K562 (cell line): ENCODE data around the gene COMMD10. TPM values are rescaled to one million over a fixed set of nuclear protein-coding genes. Genes with fewer than 3 reads are reported as not detected.

ENCODE experiments used
- ATAC-seq: fragments of 200-7000 bp; cut with Tn5 transposase; 3 replicates; pipeline ENCODE4 v1.9.1; 2020; ENCODE audit warnings: moderate library complexity
- BruUV-seq: library from RNA; stranded (reverse); fragments of 400-500 nt; replicated peaks from 2 replicates; lab custom pipeline; 2021; lab: Mats Ljungman, UMichigan
- CTCF ChIA-PET: fragments of 300-600 bp; formaldehyde crosslinking; extraction: SDS; loops from one replicate; lab custom pipeline; 2021; ENCODE audit warnings: low intra/inter-chr PET ratio; lab: Yijun Ruan, JAX
- POLR2A ChIA-PET: fragments of 300-600, 350-650 bp; sonication (Branson Sonifier 250); formaldehyde crosslinking; extraction: SDS; loops from one replicate; lab custom pipeline; 2021; ENCODE audit warnings: antibody characterized with exemption, inconsistent platforms; lab: Yijun Ruan, JAX
- DNase-seq, 4 experiments: peaks; one replicate each; pipeline versions ENCODE4 v3.0.0 to v3.0.0-alpha.2; 2011 to 2018; ENCODE audit warnings: low spot score in 3 of 4, mixed read lengths in 3 of 4; ENCODE audit errors: extremely low read depth in 1 of 4
- FAIRE-seq: peaks from 2 replicates; lab custom pipeline; 2011; peaks lifted over from hg19 to GRCh38; lab: Jason Lieb, UNC
- H2AFZ ChIP-seq: 2 replicates; pipeline ENCODE4 v1.6.0; 2011; ENCODE audit warnings: low read depth, low read length, control low read depth, inconsistent platforms
- H3K27ac ChIP-seq: fragments of 200-600 bp; 3 replicates; pipeline ENCODE4 v1.8.0; 2011; ENCODE audit warnings: low read depth, mild to moderate bottlenecking, control low read depth, inconsistent platforms, low read length, moderate library complexity, mixed read lengths; ENCODE audit errors: extremely low read depth
- H3K27me3 ChIP-seq, 2 experiments: fragments of 300-600 bp in 1 of 2; 2 replicates in 1 of 2; 3 replicates in 1 of 2; pipeline versions ENCODE4 v1.6.0 to v1.8.0; 2011; ENCODE audit warnings: inconsistent platforms in 2 of 2, low read length in 2 of 2, mild to moderate bottlenecking in 1 of 2, mixed read lengths in 1 of 2, moderate library complexity in 1 of 2; ENCODE audit not compliant: control insufficient read depth in 2 of 2, insufficient read depth in 2 of 2
- H3K36me3 ChIP-seq: fragments of 300-600 bp; 3 replicates; pipeline ENCODE4 v1.8.0; 2011; ENCODE audit warnings: mild to moderate bottlenecking, low read length, inconsistent platforms; ENCODE audit not compliant: control insufficient read depth, insufficient read depth
- H3K4me1 ChIP-seq, 2 experiments: fragments of 200-600 bp in 1 of 2; replicated peaks in 1 of 2; 2 replicates in 1 of 2; 3 replicates in 1 of 2; pipeline versions ENCODE4 v1.5.1 to v1.8.0; 2011; ENCODE audit warnings: inconsistent platforms in 2 of 2, low read length in 2 of 2, mild to moderate bottlenecking in 1 of 2, mixed read lengths in 1 of 2, moderate library complexity in 1 of 2; ENCODE audit not compliant: control insufficient read depth in 2 of 2, insufficient read depth in 2 of 2
- H3K4me2 ChIP-seq: 2 replicates; pipeline ENCODE4 v1.6.1; 2011; ENCODE audit warnings: low read length, control low read depth, inconsistent platforms, mixed read lengths; ENCODE audit not compliant: insufficient read depth
- H3K4me3 ChIP-seq: fragments of 200-600 bp; sonication (generic), shearing (Covaris generic); 2 replicates; pipeline ENCODE4 v1.5.1; 2016; ENCODE audit warnings: control low read depth, inconsistent platforms
- H3K79me2 ChIP-seq: fragments of 200-600 bp; 3 replicates; pipeline ENCODE4 v1.8.0; 2011; ENCODE audit warnings: low read length, inconsistent platforms; ENCODE audit not compliant: control insufficient read depth, insufficient read depth
- H3K9ac ChIP-seq, 2 experiments: 2 replicates each; pipeline versions ENCODE4 v1.6.0 to v1.6.1; 2011; ENCODE audit warnings: low read depth in 2 of 2, low read length in 2 of 2, control low read depth in 1 of 2, inconsistent platforms in 1 of 2, mild to moderate bottlenecking in 1 of 2, mixed read lengths in 1 of 2; ENCODE audit not compliant: insufficient read depth in 1 of 2
- H3K9me1 ChIP-seq: one replicate; pipeline ENCODE4 v1.6.0; 2011; ENCODE audit warnings: inconsistent platforms, mild to moderate bottlenecking, low read length, moderate library complexity; ENCODE audit not compliant: control insufficient read depth, insufficient read depth
- H3K9me3 ChIP-seq: replicated peaks from 2 replicates; pipeline ENCODE4 v1.5.1; 2011; ENCODE audit warnings: low read depth, low read length, inconsistent platforms; ENCODE audit not compliant: control insufficient read depth, insufficient read depth
- H4K20me1 ChIP-seq: replicated peaks from 2 replicates; pipeline ENCODE4 v1.6.1; 2011; ENCODE audit warnings: low read length, inconsistent platforms, mixed read lengths; ENCODE audit not compliant: control insufficient read depth, insufficient read depth
- CREB3 ChIP-seq: fragments of 450-650 bp; conservative IDR thresholded peaks from 2 replicates; pipeline ENCODE4 v1.6.1; 2016; ENCODE audit warnings: missing genetic modification characterization, low read depth, mild to moderate bottlenecking, missing compliant biosample characterization, moderate library complexity
- CXXC5 ChIP-seq: fragments of 250-450 bp; sonication (Bioruptor Pico); IDR thresholded peaks from 2 replicates; pipeline ENCODE4 v1.8.0; 2022; ENCODE audit warnings: inconsistent platforms, mild to moderate bottlenecking, moderate library complexity
- POLR2AphosphoS5 ChIP-seq: IDR thresholded peaks from 2 replicates; pipeline ENCODE4 v1.6.1; 2011; ENCODE audit warnings: mild to moderate bottlenecking, low read depth, low read length, moderate library complexity; ENCODE audit not compliant: control insufficient read depth, insufficient read depth
- TRIM28 ChIP-seq: fragments of 450-650 bp; IDR thresholded peaks from 2 replicates; pipeline ENCODE4 v1.6.1; 2017
- ZNF431 ChIP-seq: sonication (generic); formaldehyde crosslinking; IDR thresholded peaks from 2 replicates; pipeline ENCODE4 v1.8.0; 2022; ENCODE audit warnings: mild to moderate bottlenecking, missing genetic modification reagents
- ZNF445 ChIP-seq: fragments of 250-450 bp; sonication (Bioruptor Pico); IDR thresholded peaks from 2 replicates; pipeline ENCODE4 v1.4.0; 2020; ENCODE audit warnings: low read depth, mild to moderate bottlenecking, moderate library complexity
- in situ Hi-C: fragments of 300-500 bp; cut with MboI; formaldehyde crosslinking; loops from 4 replicates; pipeline ENCODE4 v1.15.0; 2018; ENCODE audit warnings: inconsistent platforms, mixed read lengths
- intact Hi-C: fragments of 100-400 bp; cut with micrococcal nuclease; formaldehyde crosslinking; loops from 2 replicates; pipeline ENCODE4 v1.14.2; 2022
- polyA plus RNA-seq, 8 experiments: library from polyadenylated mRNA; depleted of rRNA in 4 of 8; stranded (reverse) in 5 of 8; unstranded in 3 of 8; fragments of >200 nt; fragmentation: Nextera tagmentation in 2 of 8; fragmentation: Illumina TruSeq in 1 of 8; extraction: Ambion mirVana in 2 of 8; extraction: Trizol in 1 of 8; gene quantifications; 2 replicates each; pipeline versions ENCODE4 v1.2.1 to v1.2.3, GENCODE V29; 2011 to 2014; ENCODE audit warnings: inconsistent platforms in 1 of 8, missing spikeins in 1 of 8
- total RNA-seq, 7 experiments: library from RNA; depleted of rRNA in 6 of 7; stranded (reverse); fragments of >200 nt in 6 of 7; fragmentation: Illumina TruSeq in 2 of 7; extraction: Trizol in 2 of 7; gene quantifications; 2 replicates each; pipeline versions ENCODE4 v1.2.1 to v1.2.3, GENCODE V29; 2011 to 2021; ENCODE audit warnings: low replicate concordance in 1 of 7
- TF ChIP-seq, protein P1 (sequence below): fragments of 150-350 bp; conservative IDR thresholded peaks from 2 replicates; pipeline ENCODE4 v1.6.1; 2014; ENCODE audit warnings: low read length

Gene COMMD10
- total and polyA plus RNA-seq, 9 of the 15 experiments (the other 6 are each of a cell fraction or from before 2014, with no cell fraction given) = 17.9 to 101 (median 28.0) TPM

DNA sequence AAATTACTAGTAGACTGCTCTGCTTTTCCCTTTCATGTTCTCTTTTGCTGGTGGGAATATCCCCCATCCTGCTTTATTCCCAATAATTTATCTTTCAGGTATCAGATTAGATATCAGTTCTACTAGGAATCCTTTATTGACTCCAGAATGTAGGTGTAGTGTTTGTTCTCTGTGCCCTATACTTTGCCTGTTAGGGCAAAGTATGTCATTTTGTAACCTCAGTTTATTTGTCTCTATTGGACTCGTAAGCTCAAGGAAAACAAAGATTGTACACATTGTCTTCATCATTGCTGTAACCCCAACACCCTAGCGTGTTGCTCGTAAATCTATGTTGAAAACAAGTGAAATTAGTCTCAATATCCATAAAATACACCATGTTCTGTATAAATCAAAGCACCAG is 190.5 kb downstream of the COMMD10 start (continued):
- TF ChIP-seq POLR2AphosphoS5 (no peak), CREB3 (tag) (no peak), CXXC5 (CRISPR knock-in tag) (no peak)
- TF ChIP-seq, protein P1, sequence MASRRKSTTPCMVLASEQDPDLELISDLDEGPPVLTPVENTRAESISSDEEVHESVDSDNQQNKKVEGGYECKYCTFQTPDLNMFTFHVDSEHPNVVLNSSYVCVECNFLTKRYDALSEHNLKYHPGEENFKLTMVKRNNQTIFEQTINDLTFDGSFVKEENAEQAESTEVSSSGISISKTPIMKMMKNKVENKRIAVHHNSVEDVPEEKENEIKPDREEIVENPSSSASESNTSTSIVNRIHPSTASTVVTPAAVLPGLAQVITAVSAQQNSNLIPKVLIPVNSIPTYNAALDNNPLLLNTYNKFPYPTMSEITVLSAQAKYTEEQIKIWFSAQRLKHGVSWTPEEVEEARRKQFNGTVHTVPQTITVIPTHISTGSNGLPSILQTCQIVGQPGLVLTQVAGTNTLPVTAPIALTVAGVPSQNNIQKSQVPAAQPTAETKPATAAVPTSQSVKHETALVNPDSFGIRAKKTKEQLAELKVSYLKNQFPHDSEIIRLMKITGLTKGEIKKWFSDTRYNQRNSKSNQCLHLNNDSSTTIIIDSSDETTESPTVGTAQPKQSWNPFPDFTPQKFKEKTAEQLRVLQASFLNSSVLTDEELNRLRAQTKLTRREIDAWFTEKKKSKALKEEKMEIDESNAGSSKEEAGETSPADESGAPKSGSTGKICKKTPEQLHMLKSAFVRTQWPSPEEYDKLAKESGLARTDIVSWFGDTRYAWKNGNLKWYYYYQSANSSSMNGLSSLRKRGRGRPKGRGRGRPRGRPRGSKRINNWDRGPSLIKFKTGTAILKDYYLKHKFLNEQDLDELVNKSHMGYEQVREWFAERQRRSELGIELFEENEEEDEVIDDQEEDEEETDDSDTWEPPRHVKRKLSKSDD = no peak

GRCh38 chr5:116276952-116277351 is 192.1 kb downstream of the COMMD10 start:
- in situ Hi-C loops (no loop called here), intact Hi-C loops (no loop called here)
- Histone ChIP-seq H3K9ac (no peak overlapping the region), H3K27me3 (no peaks in the 10 kb centered on the region), H3K4me1 (no peaks in the 10 kb centered on the region), H4K20me1 (no peaks in the 10 kb centered on the region), H3K79me2 (no peaks in the 10 kb centered on the region), H3K9me3 (no peaks in the 10 kb centered on the region; the same call in 1 of the 2 replicates), H3K36me3 (no peaks in the 10 kb centered on the region), H3K27ac (no peak overlapping the region), H3K4me2 (no peak overlapping the region), H3K9me1 (no peaks in the 10 kb centered on the region), H2AFZ (no peak overlapping the region), H3K4me3 (no peak overlapping the region)
- FAIRE-seq = no peak
- no TSS peak for BruUV-seq
- CTCF ChIA-PET = no interaction called here
- POLR2A ChIA-PET = no interaction called here
- ATAC-seq = no peak
- 0 out of 2 replicates have a peak, but pooled peaks have one; percentile 78 for TF ChIP-seq ZNF445 (CRISPR knock-in tag)
- TF ChIP-seq ZNF431 (CRISPR knock-in tag) = no peak
- peak; percentile 61; the same call in 1 of the 2 replicates for TF ChIP-seq TRIM28
- no peak for DNase-seq
